GM18507 (cell line): Measurements from ENCODE around the gene ATOH8.

Experiments used
- DNase-seq: peaks from one replicate; pipeline ENCODE4 v3.0.0; 2011; ENCODE audit warnings: low read depth; ENCODE audit not compliant: insufficient read length; ENCODE audit errors: extremely low spot score
- FAIRE-seq: peaks from 2 replicates; lab custom pipeline; 2011; peaks lifted over from hg19 to GRCh38; lab: Jason Lieb, UNC

Gene ATOH8

DNA sequence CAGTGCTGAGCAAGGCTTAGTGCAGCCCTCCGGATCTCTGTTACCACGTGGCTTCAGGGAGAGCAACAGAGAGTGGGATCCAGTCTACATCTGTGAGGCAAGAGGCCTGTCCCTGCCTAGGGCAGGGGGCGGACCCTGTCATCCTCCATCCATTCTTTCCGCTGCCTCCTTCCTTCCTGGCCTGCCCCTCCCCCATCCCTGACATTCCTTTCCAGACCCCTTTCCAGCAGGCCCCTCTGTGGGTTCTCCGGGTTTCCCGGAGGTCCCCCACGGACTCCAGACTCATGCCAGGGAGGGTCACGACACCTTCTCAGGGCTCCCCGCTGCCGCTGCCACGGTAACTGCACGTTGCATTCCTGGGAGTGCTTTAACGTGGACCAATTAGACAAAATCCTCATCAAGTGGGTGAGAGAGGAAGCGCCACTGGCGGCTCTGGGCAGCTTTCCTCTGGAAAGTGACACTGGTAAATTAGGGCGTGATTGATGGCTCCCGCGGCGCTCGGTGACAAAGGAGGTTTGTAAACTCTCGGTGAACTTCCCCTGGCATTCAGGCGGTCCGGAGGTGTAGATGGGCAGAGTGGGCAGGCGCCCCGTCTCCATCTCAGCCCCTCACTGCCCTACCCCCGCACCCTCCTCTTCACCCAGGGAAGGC is 11.4 kb downstream of the ATOH8 start:
- FAIRE-seq (no peak), DNase-seq (no peak)

DNA sequence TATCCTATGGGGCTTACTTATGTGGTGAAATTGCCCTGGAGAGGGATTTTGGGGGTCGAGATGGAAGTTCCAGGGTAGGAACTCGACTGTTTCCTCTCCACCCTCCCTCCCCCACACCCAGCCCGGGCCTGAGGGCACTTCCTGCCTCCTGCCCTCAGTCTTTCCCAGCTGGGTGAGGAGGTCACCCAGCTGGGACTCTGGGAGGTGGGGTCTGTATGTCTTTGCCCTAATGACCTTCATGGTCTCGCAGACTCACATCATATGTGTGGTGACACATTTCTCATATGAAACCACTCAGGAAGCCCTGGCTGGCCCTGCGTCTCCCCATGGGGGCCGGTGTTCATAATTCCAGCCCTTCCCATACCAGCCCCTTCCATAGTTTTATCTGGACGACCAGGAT is 12.4 kb downstream of the ATOH8 start:
- no peak for FAIRE-seq
- no peak for DNase-seq

DNA sequence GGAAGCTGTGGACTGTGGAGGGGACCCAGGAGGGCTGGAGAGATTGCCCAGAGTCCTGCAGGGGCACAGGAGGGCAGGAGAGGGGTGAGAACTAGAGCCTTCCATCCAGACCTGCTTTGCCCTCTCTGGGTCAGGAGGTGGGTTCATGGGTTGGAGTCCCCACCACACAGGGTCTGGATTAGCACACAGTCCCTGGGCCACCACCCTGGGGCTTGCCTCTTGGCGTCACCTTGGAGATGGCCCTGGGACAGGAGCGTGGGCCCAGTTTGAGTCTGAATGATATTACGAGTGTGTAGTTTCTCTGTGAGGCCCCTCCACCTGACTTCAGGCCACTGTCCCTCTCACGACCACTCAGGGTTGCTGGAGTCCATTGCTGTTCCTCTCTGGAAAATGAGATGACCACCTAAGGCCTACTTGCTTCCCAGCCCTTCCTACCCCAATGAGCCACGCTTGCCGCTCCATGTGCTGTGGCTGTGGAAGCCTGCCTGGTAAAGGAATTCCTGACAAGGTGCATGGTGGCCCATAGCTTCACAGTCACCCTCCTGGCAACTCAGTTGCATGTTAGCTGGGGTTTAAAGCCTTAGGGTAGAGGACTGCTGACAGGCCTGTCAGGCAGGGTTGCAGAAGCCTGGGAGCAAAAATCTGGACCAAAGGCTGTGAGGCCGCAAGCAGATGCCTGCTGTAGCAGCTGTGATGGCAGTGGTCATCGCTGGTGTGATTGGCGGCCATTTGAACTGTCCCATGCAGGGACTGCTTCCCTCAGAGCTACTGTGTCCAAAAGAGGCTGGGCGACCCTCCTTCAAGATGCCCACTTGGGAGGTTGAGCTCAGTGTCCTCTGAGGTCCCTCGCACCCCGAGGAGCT is 14.2 kb downstream of the ATOH8 start:
- DNase-seq (no peak), FAIRE-seq (no peak)

- no peak for DNase-seq
- no peak for FAIRE-seq
Measured at GRCh38 chr2:85768713-85769112, 14.9 kb downstream of the ATOH8 start.

DNA sequence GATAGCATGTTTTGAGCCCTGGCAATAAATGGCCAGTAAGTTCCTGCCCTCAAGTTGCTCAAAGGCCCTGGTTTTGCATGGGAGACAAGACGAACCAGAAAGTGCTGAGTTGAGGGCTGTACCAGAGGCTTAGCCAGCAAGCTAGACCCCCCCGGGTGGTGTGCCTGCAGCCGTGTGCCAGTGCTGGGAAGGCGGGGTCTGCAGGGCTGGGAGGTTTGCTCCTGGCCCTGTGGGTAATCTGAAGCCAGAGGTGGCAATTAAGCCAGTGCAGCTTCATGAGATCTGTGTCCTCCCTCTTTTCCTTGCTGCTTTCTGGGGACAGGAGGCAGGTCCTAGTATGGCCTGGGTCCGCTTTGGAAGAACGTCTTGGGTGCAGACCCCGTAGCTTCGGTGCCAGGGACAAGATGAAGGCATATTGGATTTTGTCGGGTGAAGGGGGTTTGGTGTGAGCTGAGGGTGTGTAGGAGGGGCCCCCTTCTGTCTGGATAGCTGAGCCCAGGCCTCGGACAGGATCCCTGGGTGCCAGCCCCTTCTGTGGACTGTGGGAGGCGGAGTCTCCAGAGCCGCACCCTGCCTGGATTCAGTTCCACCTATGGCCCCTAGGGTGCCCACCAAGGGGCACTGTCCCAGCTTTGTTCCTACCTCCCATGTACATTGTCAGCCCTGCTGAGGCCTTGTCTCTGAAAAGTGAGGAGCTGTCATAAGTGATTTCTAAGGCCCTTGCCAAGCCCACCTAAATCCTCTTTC is 15.6 kb downstream of the ATOH8 start:
- DNase-seq (no peak), FAIRE-seq (no peak)

GRCh38 chr2:85769983-85770362 is 16.2 kb downstream of the ATOH8 start:
- FAIRE-seq (no peak), DNase-seq (no peak)

DNA sequence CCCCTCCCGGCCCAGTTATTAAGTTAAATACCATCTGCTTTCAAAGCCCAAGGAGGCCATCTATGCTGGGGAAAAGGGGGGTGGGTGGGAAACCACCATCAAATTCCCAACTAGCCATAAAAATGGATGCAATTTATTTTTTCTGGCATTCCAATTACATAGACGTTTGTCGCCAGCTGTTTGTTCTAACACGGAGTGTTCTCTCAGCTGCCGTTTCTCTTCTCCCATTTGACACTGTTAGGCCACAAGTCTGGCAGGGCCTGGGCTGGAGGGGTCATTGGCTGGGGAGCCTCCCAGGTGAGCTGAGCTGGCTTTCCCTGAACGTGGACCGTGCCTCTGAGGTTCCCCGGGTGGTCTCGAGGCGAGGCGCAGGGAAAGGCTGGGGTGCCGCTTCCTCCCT is 16.6 kb downstream of the ATOH8 start:
- no peak for FAIRE-seq

DNA sequence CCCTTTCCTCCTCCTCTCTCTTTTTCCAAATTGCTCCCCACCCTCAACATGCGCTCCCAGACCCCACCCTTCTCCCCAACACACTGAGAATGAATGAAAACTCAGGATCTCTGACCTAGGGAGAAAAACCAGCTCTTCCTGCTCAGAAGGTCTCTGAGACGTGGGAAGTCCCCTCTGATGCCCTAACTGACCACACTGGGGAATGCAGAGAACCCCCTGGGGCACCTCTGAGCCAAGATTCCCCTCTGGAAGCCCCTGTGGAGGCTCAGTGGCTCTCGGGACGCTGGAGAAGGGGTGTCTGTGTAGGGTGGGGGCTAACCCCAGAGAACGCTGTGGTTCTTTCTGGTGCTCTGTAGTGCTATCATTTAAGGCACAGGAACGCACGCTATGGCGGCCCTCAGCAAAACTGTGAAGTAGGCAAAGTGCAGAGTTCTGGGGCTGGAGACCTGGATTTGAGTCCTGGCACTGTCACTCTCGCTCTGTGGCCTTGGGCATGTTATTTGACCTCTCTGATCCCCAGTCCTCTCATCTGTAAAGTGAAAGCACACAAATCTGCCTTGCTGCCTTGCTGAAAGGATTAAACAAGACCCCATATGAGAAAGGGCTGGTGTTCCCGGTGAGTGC is 17.1 kb downstream of the ATOH8 start:
- FAIRE-seq = no peak
- no peak for DNase-seq

More for the DNA sequence above, 16.6 kb downstream of the ATOH8 start:
- DNase-seq = no peak

DNA sequence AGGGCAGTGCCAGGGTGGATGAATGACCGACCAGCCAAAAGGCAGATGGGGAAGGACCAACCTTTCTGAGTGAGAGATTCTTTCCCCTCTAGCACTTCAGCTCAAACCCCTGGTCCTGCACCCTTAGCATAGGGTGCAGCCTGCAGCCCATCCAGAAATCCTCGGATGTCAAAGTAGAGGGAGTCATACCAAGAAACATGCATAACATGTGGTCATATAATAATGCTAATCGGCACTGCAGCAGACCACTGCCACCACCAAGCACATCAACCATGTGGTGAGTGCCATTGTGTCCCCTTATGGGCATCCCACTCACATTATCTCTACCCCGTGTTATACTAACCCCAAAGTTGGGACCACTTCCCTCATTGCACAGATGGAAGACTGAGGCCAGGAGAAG is 17.7 kb downstream of the ATOH8 start:
- DNase-seq (no peak), FAIRE-seq (no peak)

DNA sequence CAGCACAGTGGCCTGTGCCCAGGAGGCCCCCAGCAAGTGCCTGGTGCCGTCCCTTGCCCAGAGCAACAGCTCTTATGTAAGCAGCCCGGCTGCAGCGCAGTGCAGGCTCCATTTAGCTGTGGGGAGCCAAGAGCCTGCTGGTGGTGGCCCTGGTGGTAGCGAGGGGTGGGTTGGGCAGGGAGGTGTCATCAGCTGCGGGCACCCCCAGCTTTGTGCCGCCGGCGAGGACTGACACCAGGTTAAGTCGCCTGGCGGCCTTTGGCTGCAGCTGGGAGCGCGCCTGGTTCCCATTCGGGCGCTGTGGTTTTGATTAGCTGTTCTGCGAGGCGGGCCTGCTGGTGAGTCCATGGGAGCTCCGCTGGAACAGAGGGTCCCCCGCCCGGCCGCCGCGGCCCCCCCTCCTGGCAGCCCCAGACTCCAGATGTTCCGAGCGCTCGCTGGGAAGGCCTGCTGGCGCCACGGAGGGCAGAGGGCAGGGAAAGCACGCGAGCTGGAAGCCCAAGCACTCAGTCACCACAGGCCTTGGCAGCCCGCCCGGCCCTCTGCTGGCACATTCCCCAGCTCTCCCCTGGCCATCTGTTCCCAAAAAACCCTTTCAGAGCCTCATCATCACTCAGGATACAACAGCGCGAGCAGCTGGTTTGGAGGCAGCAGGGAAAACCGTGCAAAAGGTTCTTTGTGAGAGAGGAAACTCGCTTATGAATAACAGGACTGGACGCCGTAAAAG is 18.4 kb downstream of the ATOH8 start:
- FAIRE-seq (no peak), DNase-seq (no peak)

DNA sequence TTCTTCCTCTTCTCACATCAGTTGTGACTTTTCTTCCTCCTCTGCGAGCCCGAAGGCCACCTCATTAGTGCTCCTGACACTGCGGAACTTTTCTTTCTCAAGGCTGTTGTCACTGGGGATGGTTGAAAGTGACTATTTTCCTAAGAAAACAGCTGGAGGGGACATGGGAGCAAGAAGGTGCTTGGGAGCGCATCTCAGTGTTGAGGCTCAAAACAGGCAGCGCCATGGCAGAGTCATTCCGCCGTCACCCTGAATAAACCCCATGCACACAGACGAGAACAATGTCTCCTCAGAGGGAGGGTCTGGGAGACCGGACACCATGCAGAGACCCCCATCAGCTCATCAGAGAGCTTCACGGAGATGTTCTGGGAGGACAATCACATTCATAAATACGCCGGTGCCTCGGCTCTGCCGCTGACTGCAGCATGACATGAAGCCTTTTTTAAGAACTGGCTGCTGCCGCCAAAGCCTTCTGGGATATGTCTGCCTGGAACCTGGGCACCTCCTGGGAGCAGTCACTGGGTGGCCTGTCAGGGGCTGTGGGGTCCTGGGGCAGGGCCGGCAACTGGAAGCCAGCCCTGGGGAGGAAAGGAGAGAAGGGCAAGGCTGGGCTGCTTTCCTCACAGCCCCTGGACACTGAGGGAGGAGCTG is 19.2 kb downstream of the ATOH8 start:
- FAIRE-seq (no peak), DNase-seq (no peak)

DNA sequence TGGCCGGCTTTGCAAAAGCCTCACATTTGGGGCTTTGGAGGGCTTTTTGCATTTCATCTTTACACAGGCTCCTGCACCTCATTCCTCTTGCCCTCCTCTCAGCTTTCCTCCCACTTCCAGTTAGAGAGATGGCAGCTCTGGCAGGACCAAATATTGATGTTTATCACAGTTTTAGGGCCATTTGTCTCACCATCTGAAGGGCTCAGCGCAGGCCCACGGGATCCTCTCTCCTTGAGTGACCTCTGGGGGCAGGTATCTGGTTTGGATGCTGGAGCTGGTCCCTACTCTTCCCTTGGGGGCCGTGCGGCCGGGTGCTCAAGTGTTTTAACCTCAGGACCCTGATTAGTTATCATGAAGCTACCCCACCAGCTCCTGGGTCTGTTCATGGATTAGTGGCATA is 19.9 kb downstream of the ATOH8 start:
- FAIRE-seq = no peak
- DNase-seq = no peak

DNA sequence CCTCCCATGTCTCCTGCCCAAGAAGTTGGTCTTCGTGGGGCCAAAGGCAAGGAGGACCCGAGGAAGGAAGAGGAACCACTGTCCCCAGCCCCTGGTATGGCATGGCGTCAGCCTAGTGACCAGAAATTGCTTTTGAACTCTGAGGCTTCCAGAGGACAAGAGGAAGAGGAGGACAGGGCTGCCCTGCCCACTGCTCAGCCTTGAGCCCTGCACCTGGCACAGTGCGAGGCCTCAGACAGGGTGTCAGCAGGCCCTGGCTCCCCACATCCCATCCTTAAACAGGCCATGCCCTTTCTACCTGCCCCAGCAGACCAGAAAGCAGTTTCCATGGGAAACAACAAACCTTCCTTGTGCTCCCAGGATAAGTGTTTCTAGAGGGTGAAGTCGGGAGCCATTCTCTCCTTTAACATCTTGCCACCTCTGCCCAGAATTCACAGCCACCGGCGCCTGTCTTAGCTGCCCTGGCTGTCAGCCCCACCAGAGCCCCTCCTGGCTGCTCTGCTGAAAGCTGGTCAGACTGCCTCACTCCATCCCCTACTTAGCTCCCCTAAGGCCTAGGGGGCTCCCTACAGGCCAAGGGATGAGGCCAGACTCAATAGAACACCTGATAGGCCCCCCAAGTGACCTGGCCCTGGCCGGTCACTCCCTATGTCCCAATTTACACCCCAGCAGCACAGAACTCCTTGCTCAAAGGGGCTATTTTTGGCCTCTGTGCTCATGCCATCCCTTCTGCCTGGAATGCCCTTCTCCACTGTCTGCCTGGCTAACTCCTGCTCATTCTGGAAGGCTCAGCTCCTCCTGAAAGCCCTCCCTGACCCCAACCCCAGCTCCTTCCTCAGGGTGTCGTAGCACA is 20.6 kb downstream of the ATOH8 start:
- DNase-seq (no peak), FAIRE-seq (no peak)

DNA sequence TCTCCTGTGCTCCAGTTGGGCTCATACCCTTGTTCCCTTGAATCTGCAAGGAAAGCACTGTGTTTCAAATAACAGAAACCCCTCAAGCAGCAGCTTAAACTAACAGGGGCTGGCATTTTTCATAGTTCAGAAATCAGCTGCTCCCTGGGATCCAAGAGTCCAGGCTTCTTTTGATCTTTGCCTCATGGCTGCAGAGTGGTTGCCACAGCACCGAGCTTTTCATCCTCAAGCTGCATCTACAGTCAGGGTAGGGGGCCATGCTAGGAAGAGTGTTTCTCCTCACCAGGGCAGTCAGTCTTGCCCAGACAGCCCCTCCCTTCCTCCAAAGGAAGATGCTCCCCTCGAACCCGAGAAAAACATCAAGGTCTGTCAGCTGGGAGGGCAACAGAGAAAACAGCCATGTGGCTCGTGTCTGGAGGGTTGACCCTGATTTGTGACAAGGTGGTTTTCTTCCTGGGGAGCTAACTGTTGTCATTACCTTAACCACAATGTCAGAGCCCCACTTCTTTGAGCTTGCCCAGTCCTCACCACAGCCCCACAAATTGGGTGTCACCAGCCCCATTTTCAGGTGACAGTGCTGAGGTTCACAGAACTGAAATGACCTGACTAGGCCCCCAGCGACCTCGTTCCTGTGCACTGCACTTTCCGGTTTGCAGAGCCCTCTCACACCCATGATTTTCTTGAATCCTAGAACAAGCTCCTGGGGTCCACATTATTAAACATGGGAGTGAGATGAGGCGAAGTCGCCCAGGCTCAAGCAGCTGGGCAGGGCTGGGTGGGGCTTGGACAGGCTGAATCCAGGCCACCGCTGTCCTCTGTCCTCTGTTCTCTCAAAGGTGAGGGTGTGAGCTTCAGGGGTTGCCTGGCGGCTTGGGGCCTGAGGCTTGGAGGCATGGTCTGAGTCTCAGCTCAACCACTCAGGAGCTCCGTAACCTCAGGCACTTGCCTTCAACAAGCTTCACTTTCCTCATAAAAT is 21.9 kb downstream of the ATOH8 start:
- FAIRE-seq = no peak
- DNase-seq = no peak

GRCh38 chr2:85776672-85777071 is 22.9 kb downstream of the ATOH8 start:
- FAIRE-seq (no peak), DNase-seq (no peak)

DNA sequence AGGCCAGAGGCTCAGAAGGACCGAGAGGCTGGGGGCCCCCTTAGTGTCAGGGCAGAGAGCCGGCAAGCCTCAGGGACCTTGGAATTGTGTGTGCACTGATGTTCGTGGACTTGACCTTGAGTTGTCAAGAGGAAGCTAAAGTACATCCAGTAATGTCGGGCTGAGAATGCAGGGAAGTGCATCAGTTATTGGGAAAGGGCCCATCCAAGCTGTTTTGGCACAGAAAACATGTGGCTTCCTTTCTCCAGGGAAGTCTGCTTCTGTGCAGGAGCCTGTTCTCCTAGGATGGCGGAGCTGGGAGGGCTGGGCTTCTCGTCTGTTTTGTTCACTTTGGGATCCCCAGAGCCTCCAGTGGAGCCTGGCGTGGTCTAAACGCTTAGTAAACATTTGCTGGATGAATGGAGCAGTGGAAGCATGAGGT is 23.7 kb downstream of the ATOH8 start:
- DNase-seq = no peak
- FAIRE-seq = no peak
